HepG2 (cell line): ENCODE data around the gene GUCY1A1. TPM values are rescaled to one million over a fixed set of nuclear protein-coding genes. Genes with fewer than 3 reads are reported as not detected.

Source experiments
- ATAC-seq: fragments of 200-7000 bp; cut with Tn5 transposase; 3 replicates; pipeline ENCODE4 v1.9.1; 2020; ENCODE audit warnings: mild to moderate bottlenecking, moderate library complexity
- BruUV-seq: library from RNA; stranded (reverse); fragments of 400-500 nt; replicated peaks from 2 replicates; lab custom pipeline; 2021; lab: Mats Ljungman, UMichigan
- CTCF ChIA-PET: fragments of 300-600 bp; formaldehyde crosslinking; extraction: SDS; loops from one replicate; lab custom pipeline; 2021; ENCODE audit warnings: low total read pairs, inconsistent platforms, low intra/inter-chr PET ratio; lab: Yijun Ruan, JAX
- POLR2A ChIA-PET: fragments of 350-600 bp; sonication (Branson Sonifier 250); formaldehyde crosslinking; loops from one replicate; lab custom pipeline; 2020; ENCODE audit warnings: antibody characterized with exemption, inconsistent platforms; lab: Yijun Ruan, JAX
- DNase-seq: peaks from one replicate; pipeline ENCODE4 v3.0.0-alpha.2; 2015; ENCODE audit warnings: low spot score
- FAIRE-seq: peaks from 3 replicates; lab custom pipeline; 2011; peaks lifted over from hg19 to GRCh38; lab: Jason Lieb, UNC
- H2AFZ ChIP-seq: one replicate; pipeline ENCODE4 v1.6.1; 2011; ENCODE audit warnings: low read length, inconsistent platforms
- H3K27ac ChIP-seq: fragments of 300-600 bp; 3 replicates; pipeline ENCODE4 v1.8.0; 2011; ENCODE audit warnings: mixed run types, mild to moderate bottlenecking, mixed read lengths, low read length, inconsistent platforms; ENCODE audit not compliant: insufficient read depth; ENCODE audit errors: extremely low read length
- H3K27me3 ChIP-seq, 2 experiments: fragments of 200-600 bp in 1 of 2; 2 replicates in 1 of 2; 3 replicates in 1 of 2; pipeline versions ENCODE4 v1.6.0 to v1.8.0; 2011; ENCODE audit warnings: low read length in 2 of 2, mild to moderate bottlenecking in 2 of 2, moderate library complexity in 2 of 2, inconsistent platforms in 1 of 2; ENCODE audit not compliant: insufficient read depth in 2 of 2, control insufficient read depth in 1 of 2
- H3K36me3 ChIP-seq, 2 experiments: fragments of 200-600 bp in 1 of 2; replicated peaks in 1 of 2; 2 replicates in 1 of 2; 3 replicates in 1 of 2; pipeline versions ENCODE4 v1.5.1 to v1.8.0; 2011; ENCODE audit warnings: low read length in 2 of 2, inconsistent platforms in 1 of 2; ENCODE audit not compliant: insufficient read depth in 2 of 2, control insufficient read depth in 1 of 2
- H3K4me1 ChIP-seq: 2 replicates; pipeline ENCODE4 v1.5.1; 2012; ENCODE audit warnings: low read length, inconsistent platforms; ENCODE audit not compliant: insufficient read depth
- H3K4me2 ChIP-seq: 2 replicates; pipeline ENCODE4 v1.6.0; 2011; ENCODE audit warnings: low read depth, low read length, inconsistent platforms
- H3K4me3 ChIP-seq, 3 experiments: fragments of 200-600 bp in 1 of 3; sonication (generic), shearing (Covaris generic) in 1 of 3; replicated peaks in 1 of 3; 2 replicates each; pipeline ENCODE4 v1.5.1; 2011 to 2016; ENCODE audit warnings: low read length in 3 of 3, inconsistent platforms in 2 of 3, low read depth in 2 of 3, mild to moderate bottlenecking in 2 of 3, control low read depth in 1 of 3, mixed read lengths in 1 of 3; ENCODE audit not compliant: insufficient read depth in 1 of 3
- H3K79me2 ChIP-seq: one replicate; pipeline ENCODE4 v1.6.1; 2011; ENCODE audit warnings: low read length, inconsistent platforms; ENCODE audit not compliant: insufficient read depth
- H3K9ac ChIP-seq: 2 replicates; pipeline ENCODE4 v1.6.0; 2011; ENCODE audit warnings: mild to moderate bottlenecking, low read depth, low read length, inconsistent platforms; ENCODE audit not compliant: insufficient read depth
- H3K9me3 ChIP-seq: 2 replicates; pipeline ENCODE4 v1.5.1; 2012; ENCODE audit warnings: mild to moderate bottlenecking, low read length
- H4K20me1 ChIP-seq: 2 replicates; pipeline ENCODE4 v1.6.0; 2011; ENCODE audit warnings: inconsistent platforms, mild to moderate bottlenecking, low read length, moderate library complexity; ENCODE audit not compliant: insufficient read depth
- FOXJ3 ChIP-seq: sonication (generic); formaldehyde crosslinking; IDR thresholded peaks from 2 replicates; pipeline ENCODE4 v1.4.0; 2020; ENCODE audit warnings: missing genetic modification reagents, mild to moderate bottlenecking, borderline replicate concordance
- NFIB ChIP-seq: sonication (generic); formaldehyde crosslinking; IDR thresholded peaks from 2 replicates; pipeline ENCODE4 v1.9.0; 2021; ENCODE audit warnings: missing genetic modification reagents, mild to moderate bottlenecking, borderline replicate concordance
- PITX1 ChIP-seq: sonication (generic); formaldehyde crosslinking; IDR thresholded peaks from 2 replicates; pipeline ENCODE4 v1.5.1; 2020; ENCODE audit warnings: mild to moderate bottlenecking, missing genetic modification reagents
- POGZ ChIP-seq: sonication (generic); formaldehyde crosslinking; IDR thresholded peaks from 2 replicates; pipeline ENCODE4 v1.4.0; 2020; ENCODE audit warnings: mild to moderate bottlenecking, missing genetic modification reagents
- POLR2A ChIP-seq, 2 experiments: IDR thresholded peaks; 2 replicates each; pipeline ENCODE4 v1.6.1; 2011; ENCODE audit warnings: low read depth in 2 of 2, low read length in 2 of 2, mild to moderate bottlenecking in 1 of 2, moderate library complexity in 1 of 2; ENCODE audit not compliant: insufficient read depth in 1 of 2
- TBP ChIP-seq: sonication (generic); formaldehyde crosslinking; IDR thresholded peaks from 2 replicates; pipeline ENCODE4 v1.5.0; 2020; ENCODE audit warnings: missing genetic modification reagents
- ZNF276 ChIP-seq: sonication (generic); formaldehyde crosslinking; IDR thresholded peaks from 2 replicates; pipeline ENCODE4 v1.4.0; 2020; ENCODE audit warnings: mild to moderate bottlenecking, low read depth, missing genetic modification reagents
- WGBS: methylation state at CpG from one replicate; pipeline ENCODE4 v1.1.6; 2017; ENCODE audit warnings: low lambda C conversion rate; 5-methylcytosine and 5-hydroxymethylcytosine counted together
- in situ Hi-C: cut with HindIII; loops from 2 replicates; pipeline ENCODE4 v1.10.0; 2017; ENCODE audit warnings: low pct_unique_long_range_greater_than_20kb; ENCODE audit not compliant: extremely low pct_ligation_motif_present
- intact Hi-C: fragments of 100-400 bp; cut with micrococcal nuclease; formaldehyde crosslinking; loops from one replicate; pipeline ENCODE4 v1.10.0; 2022; ENCODE audit not compliant: unreplicated experiment
- polyA plus RNA-seq, 8 experiments: library from polyadenylated mRNA; depleted of rRNA in 3 of 8; stranded (reverse) in 7 of 8; unstranded in 1 of 8; fragments of >200 nt; fragmentation: Illumina TruSeq in 4 of 8; extraction: Trizol in 4 of 8; gene quantifications; 2 replicates each; pipeline versions ENCODE4 v1.2.1 to v1.2.3, GENCODE V29; 2011 to 2016; ENCODE audit warnings: low read depth in 4 of 8, missing spikeins in 1 of 8, mixed read lengths in 1 of 8; ENCODE audit not compliant: insufficient read depth in 1 of 8
- total RNA-seq, 5 experiments: library from RNA; depleted of rRNA; stranded (reverse); fragments of >200 nt; fragmentation: Illumina TruSeq; extraction: Trizol; gene quantifications; 2 replicates each; pipeline ENCODE4 v1.2.3, GENCODE V29; 2016; ENCODE audit warnings: low read depth in 1 of 5

GUCY1A1 gene
- total and polyA plus RNA-seq, 2 of the 13 experiments (the other 11 are each of a cell fraction or from before 2014, with no cell fraction given) = not detected

GRCh38 chr4:155638195-155638965 is 28.3 kb upstream of the GUCY1A1 start:
- intact Hi-C loops (no loop called here), in situ Hi-C loops (no loop called here)
- H3K4me1 ChIP-seq = no peaks in the 10 kb centered on the region
- H3K36me3 ChIP-seq = no peaks in the 10 kb centered on the region
- FAIRE-seq (no peak), DNase-seq (no peak), ATAC-seq (no peak)
- H2AFZ ChIP-seq = no peak overlapping the region
- CTCF ChIA-PET = no interaction called here
- no peaks in the 10 kb centered on the region for H4K20me1 ChIP-seq
- no peak overlapping the region for H3K4me2 ChIP-seq
- TF ChIP-seq NFIB = no peak
- TF ChIP-seq ZNF276 (CRISPR knock-in tag) = no peak
- no peak for TF ChIP-seq POGZ (CRISPR knock-in tag)
- no peak for TF ChIP-seq PITX1 (CRISPR knock-in tag)
- no peak for TF ChIP-seq FOXJ3
- TF ChIP-seq POLR2A (IDR thresholded peaks at IDR 0.05; ENCODE audit: insufficient read depth in 1 of 2, low read depth in 2 of 2, low read length in 2 of 2) = no peak
- no peak for TF ChIP-seq TBP (CRISPR knock-in tag)
- H3K27ac ChIP-seq = no peak overlapping the region
- H3K9ac ChIP-seq = no peak overlapping the region
- no peaks in the 10 kb centered on the region for H3K79me2 ChIP-seq
- no peaks in the 10 kb centered on the region for H3K9me3 ChIP-seq
- BruUV-seq = no TSS peak
- 20% methylated on average over 5 of the region's 5 CpGs for WGBS
- POLR2A ChIA-PET = no interaction called here
- H3K4me3 ChIP-seq = no peak overlapping the region
- H3K27me3 ChIP-seq = no peaks in the 10 kb centered on the region
